ENCODE measurements around the gene PPP2R2D.

Gene PPP2R2D

DNA sequence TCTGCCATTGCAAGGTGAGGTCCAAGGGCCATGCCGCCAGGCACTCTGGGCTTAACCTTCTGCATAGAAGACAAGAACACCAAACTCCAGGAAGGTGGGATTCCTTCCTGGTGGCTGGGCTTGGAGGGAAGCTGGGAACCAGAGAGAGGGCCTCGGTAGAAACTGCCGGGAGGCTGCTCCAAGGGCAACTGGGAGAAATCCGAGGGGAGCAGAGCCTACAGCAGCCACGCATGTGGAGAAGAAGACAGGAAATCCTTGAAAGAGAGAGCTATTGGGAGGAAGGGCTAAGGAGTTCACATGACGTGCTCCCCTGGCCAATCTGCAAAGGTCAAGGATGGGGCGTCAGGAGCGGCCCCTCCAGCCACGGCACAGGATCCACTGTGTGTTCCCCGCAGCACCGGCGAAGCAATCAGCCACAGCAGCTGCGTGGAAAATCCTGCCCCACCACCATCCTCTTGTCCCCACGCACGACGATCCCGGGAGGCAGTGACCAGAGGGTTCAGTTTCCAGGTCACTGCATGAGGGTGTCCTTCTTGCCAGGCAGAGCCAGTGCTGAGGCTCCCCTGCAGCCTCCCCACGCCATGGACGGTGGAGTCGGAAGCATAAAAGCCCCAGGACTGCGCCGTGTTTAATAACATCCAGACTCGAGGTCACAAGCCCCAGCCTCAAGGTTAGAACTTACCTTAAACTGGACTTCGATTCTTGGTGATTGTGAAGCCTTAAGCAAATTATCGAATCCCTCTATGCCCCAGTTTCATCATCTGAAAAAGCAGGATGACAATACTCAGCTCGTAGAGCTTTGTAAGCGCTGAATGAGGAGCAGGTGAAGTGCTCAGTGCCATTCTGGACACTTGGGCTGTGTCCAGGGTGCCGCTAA is 8.6 kb upstream of the PPP2R2D start:
- no peak overlapping the region for H3K27ac ChIP-seq
- TF ChIP-seq CTCF (conservative IDR thresholded peaks at IDR 0.05) = no peak
- TF ChIP-seq ZFX (IDR thresholded peaks at IDR 0.05) = no peak

DNA sequence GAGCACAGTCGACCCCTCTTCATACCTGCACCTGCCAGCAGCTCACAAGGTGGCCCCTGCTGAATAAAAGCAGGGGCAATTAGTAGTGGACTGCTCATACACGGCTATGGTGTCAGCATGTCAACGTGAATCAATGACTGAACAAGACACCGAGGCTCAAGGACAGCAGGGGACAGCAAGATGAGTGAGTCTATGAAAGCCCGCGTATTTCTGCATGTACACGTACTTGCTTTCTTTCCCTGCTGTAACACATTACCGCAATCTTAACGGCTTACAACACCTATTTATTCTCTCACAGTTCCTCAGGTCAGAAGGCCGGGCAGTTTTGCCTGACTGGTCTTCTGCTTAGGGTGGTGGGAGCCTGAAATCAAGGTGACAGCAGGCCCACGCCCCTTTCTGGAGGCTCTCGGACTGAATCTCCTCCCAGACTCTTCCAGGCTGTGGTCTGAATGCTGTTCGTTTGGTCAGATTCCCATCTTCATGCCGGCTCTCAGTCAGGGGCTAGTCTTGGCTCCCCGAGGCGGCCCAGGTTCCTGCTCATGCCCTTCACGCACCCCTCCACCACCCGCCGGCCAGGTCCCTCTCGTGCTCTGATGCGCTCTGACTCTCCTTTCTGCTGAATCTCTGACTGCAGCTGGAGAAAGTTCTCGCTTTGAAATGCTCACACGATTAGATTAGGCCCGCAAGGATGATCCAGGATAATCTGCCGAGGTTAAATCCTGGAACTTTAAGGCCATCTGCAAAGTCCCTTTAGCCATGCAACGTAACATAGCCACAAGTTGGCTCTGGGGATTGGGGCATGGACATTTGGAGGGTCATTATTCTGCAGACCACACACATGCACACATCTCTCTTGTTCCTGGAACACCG is 7.8 kb upstream of the PPP2R2D start:
- TF ChIP-seq ZFX (IDR thresholded peaks at IDR 0.05) = no peak
- no peak for TF ChIP-seq CTCF (conservative IDR thresholded peaks at IDR 0.05)
- no peak overlapping the region for H3K27ac ChIP-seq

- TF ChIP-seq ZFX (IDR thresholded peaks at IDR 0.05) (no peak), CTCF (conservative IDR thresholded peaks at IDR 0.05) (no peak)
Observed at GRCh38 chr10:131895116-131895515, 5.7 kb upstream of the PPP2R2D start.

DNA sequence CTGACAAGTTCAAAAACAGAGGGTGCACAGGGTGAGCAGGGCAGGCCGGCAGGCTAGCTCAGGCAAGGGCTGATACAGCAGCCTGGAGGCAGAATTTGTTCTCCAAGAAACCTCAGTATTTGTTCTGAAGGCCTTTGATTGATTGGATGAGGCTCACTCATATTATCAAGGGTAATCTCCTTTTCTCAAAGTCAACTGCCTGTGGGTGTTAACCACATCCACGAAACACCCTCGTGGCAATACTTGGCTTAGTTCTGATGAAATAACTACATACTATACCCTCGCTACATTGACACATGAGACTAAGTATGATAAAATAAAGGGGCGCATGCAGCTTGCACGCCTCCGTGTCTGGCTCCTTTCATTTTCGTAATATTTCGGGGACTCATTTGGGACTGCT is 4.4 kb upstream of the PPP2R2D start:
- H3K27ac ChIP-seq = no peak overlapping the region
- TF ChIP-seq CTCF (conservative IDR thresholded peaks at IDR 0.05) = no peak
- no peak for TF ChIP-seq ZFX (IDR thresholded peaks at IDR 0.05)

More at GRCh38 chr10:131895116-131895515, 5.7 kb upstream of the PPP2R2D start:
- H3K27ac ChIP-seq = no peak overlapping the region

DNA sequence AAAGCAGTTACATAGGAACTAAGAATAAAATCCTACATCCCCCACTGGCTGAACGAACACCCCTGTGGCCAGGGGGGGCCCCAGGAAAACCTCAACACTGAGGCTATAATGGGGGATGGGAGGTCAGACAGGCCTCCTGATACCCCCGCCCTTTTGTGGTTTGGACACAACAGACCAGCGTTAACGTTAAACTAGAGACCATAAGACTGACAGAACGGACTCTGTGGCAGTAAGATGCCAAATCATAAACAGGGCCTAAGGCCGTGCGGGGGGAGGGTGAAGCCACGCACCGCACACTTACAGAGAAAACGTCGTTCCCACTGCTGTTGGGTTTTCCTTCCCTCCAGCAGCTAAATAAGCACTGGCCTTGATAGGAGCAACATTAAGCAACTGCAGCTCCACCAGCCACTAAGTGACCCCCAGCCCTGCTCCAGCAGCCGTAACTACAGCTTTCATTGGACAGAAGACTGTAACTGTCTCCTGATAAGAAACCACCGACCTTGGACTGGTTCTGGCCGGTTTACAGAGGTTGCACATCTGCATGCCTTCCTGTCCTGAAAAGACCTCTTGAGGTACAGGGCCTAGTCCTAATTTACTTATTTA is 3.4 kb upstream of the PPP2R2D start:
- TF ChIP-seq CTCF (conservative IDR thresholded peaks at IDR 0.05) = no peak
- TF ChIP-seq ZFX (IDR thresholded peaks at IDR 0.05) = no peak
- H3K27ac ChIP-seq = no peak overlapping the region

DNA sequence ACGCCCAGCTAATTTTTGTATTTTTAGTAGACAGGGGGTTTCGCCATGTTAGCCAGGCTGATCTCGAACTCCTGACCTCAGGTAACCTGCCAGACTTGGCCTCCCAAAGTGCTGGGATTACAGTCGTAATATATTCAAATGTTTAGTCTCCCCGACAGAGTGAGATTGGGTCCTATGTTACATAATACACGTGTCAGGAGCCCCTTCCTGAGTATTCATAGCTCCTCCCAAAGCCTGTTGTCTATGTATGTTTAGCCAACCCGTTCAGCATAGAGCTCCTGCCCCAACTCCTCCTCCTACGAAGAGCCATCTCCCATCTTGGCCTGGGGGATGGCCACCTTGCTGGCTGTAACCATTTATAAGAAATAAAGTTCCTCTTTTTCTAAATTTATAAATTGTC is 2.7 kb upstream of the PPP2R2D start:
- no peak for TF ChIP-seq CTCF (conservative IDR thresholded peaks at IDR 0.05)
- no peak for TF ChIP-seq ZFX (IDR thresholded peaks at IDR 0.05)
- H3K27ac ChIP-seq = no peak overlapping the region

All from C4-2B (cell line).